ENCODE results near the gene ANKRD24. TPM values are rescaled to one million over a fixed set of nuclear protein-coding genes. Genes with fewer than 3 reads are reported as not detected.

Gene ANKRD24
- total RNA-seq, 1 experiment from 2014 or later = 2.4 TPM

Other genes starting within 250 kb of the ANKRD24 start
- gene NMRK2, start 249.6 kb upstream of the ANKRD24 start, total RNA-seq (2021) = 60.0 and 62.7 TPM in 2 replicates
- 114 and 121 TPM in 2 replicates for gene DAPK3, start 211.6 kb upstream of the ANKRD24 start, total RNA-seq (2021)
- 3,615 and 3,676 TPM in 2 replicates for gene EEF2, start 197.2 kb upstream of the ANKRD24 start, total RNA-seq (2021)
- 52.0 and 59.4 TPM in 2 replicates for gene PIAS4, start 175.0 kb upstream of the ANKRD24 start, total RNA-seq (2021)
- gene ZBTB7A, start 115.8 kb upstream of the ANKRD24 start, total RNA-seq (2021) = 22.8 and 24.9 TPM in 2 replicates
- gene MAP2K2, start 58.6 kb upstream of the ANKRD24 start, total RNA-seq (2021) = 167 and 169 TPM in 2 replicates
- 0.15 TPM in 1 of 2 replicates, not detected in the other for gene CREB3L3, start 29.1 kb upstream of the ANKRD24 start, total RNA-seq (2021)
- 24.9 and 27.0 TPM in 2 replicates for gene SIRT6, start 126 bp upstream of the ANKRD24 start, total RNA-seq (2021)
- gene EBI3, start 46.8 kb downstream of the ANKRD24 start, total RNA-seq (2021) = 1.2 and 1.4 TPM in 2 replicates
- gene YJU2, start 64.4 kb downstream of the ANKRD24 start, total RNA-seq (2021) = 31.0 and 33.6 TPM in 2 replicates
- 2.7 and 4.4 TPM in 2 replicates for gene SHD, start 96.6 kb downstream of the ANKRD24 start, total RNA-seq (2021)
- gene TMIGD2, start 119.7 kb downstream of the ANKRD24 start, total RNA-seq (2021) = 0.26 TPM in 1 of 2 replicates, not detected in the other
- 53.6 and 53.9 TPM in 2 replicates for gene FSD1, start 121.9 kb downstream of the ANKRD24 start, total RNA-seq (2021)
- gene STAP2, start 156.1 kb downstream of the ANKRD24 start, total RNA-seq (2021) = 19.0 and 20.2 TPM in 2 replicates
- 37.0 and 38.2 TPM in 2 replicates for gene MPND, start 160.9 kb downstream of the ANKRD24 start, total RNA-seq (2021)
- 85.5 TPM in 2 replicates for gene SH3GL1, start 217.9 kb downstream of the ANKRD24 start, total RNA-seq (2021)
- gene CHAF1A, start 220.0 kb downstream of the ANKRD24 start, total RNA-seq (2021) = 143 and 148 TPM in 2 replicates

All from H9 (cell line).